ENCODE data around the gene NBPF6. TPM values are rescaled to one million over a fixed set of nuclear protein-coding genes. Genes with fewer than 3 reads are reported as not detected.
"Not testable (repeated sequence)": the region's sequence is repeated elsewhere in the genome, so short reads cannot be mapped to it uniquely, and the experiment has no call there.

Gene NBPF6, protein sequence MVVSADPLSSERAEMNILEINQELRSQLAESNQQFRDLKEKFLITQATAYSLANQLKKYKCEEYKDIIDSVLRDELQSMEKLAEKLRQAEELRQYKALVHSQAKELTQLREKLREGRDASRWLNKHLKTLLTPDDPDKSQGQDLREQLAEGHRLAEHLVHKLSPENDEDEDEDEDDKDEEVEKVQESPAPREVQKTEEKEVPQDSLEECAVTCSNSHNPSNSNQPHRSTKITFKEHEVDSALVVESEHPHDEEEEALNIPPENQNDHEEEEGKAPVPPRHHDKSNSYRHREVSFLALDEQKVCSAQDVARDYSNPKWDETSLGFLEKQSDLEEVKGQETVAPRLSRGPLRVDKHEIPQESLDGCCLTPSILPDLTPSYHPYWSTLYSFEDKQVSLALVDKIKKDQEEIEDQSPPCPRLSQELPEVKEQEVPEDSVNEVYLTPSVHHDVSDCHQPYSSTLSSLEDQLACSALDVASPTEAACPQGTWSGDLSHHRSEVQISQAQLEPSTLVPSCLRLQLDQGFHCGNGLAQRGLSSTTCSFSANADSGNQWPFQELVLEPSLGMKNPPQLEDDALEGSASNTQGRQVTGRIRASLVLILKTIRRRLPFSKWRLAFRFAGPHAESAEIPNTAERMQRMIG
- total RNA-seq: not detected in 2 replicates
- long read RNA-seq: 0 reads

GRCh38 chr1:108450043-108450442 is at the start of gene NBPF6:
Gene NBPF6 (plus strand): TSS chr1:108450343. CDS start chr1:108450602, 259 bp downstream.
- not testable (repeated sequence) for H3K27ac Mint-ChIP-seq (ENCODE audit: unreplicated experiment); H3K9me3 Mint-ChIP-seq; H3K27me3 Mint-ChIP-seq (ENCODE audit: low read depth); DNase-seq (ENCODE audit: low read depth, low spot score); H3K4me1 Mint-ChIP-seq; H3K4me3 Mint-ChIP-seq; H3K36me3 Mint-ChIP-seq (ENCODE audit: low read depth)

DNA sequence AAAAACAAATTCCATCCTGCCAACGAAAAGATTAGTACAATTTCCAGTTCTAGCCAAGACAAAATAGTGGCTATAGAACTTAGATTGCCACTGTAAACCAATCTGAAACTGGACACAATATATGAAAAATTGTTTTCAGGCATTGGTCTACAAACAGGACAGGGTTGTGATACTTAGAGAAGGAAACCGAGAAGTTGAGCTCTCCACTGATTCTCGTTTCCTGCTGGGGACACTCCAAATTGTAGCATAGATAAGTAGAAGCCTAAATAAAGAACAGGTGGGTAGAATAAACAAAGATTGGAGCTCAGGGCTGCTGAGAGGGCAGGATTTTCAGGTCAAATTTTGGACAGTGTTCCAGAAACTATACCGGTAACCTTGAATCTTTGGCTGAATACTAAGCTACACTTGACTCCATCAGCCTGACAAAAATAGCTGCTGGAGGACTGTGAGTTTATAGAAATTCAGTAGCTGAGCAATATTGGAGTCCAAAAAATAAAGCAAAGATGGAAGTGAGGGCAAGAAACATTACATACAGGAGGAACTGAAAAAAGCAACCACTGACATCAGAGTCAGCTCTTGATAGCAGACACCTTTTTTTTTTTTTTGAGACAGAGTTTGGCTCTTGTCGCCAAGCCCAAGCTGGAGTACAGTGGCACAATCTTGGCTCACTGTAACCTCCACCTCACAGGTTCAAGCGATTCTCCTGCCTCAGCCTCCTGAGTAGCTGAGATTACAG is 38.9 kb upstream of the NBPF6 start:
- H3K4me3 Mint-ChIP-seq; H3K27ac Mint-ChIP-seq (ENCODE audit: unreplicated experiment); H3K9me3 Mint-ChIP-seq; H3K4me1 Mint-ChIP-seq; DNase-seq (ENCODE audit: low read depth, low spot score); H3K27me3 Mint-ChIP-seq (ENCODE audit: low read depth); H3K36me3 Mint-ChIP-seq (ENCODE audit: low read depth): not testable (repeated sequence)

DNA sequence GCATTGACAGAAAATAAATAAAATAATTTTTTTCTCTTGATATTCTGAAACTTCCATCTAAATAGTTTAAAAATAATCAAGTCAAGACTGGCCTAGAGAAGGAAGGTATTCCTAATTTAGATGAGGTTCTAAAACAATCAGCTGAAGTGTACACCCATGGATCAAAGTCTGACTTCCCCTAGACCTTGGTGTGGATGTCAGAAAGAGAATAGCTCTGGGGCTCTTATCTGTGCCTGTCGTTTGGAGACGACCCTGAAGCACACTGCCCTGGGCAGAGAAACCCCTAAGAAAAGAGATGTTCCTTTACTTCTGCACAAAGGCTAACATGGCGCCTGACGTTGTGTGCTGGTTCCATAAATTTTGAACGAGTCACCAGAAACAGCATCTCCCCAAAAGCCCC is 30.0 kb upstream of the NBPF6 start:
- H3K4me1 Mint-ChIP-seq; H3K36me3 Mint-ChIP-seq (ENCODE audit: low read depth); H3K27me3 Mint-ChIP-seq (ENCODE audit: low read depth); DNase-seq (ENCODE audit: low read depth, low spot score); H3K27ac Mint-ChIP-seq (ENCODE audit: unreplicated experiment); H3K4me3 Mint-ChIP-seq; H3K9me3 Mint-ChIP-seq: not testable (repeated sequence)

GRCh38 chr1:108421061-108421916 is 28.9 kb upstream of the NBPF6 start:
- H3K4me3 Mint-ChIP-seq: not testable (repeated sequence)

GRCh38 chr1:108426877-108427276 is 23.3 kb upstream of the NBPF6 start:
- H3K36me3 Mint-ChIP-seq (ENCODE audit: low read depth); DNase-seq (ENCODE audit: low read depth, low spot score); H3K27ac Mint-ChIP-seq (ENCODE audit: unreplicated experiment); H3K27me3 Mint-ChIP-seq (ENCODE audit: low read depth); H3K4me3 Mint-ChIP-seq; H3K9me3 Mint-ChIP-seq; H3K4me1 Mint-ChIP-seq: not testable (repeated sequence)

More at GRCh38 chr1:108421061-108421916, 28.9 kb upstream of the NBPF6 start:
- H3K36me3 Mint-ChIP-seq (ENCODE audit: low read depth); H3K27ac Mint-ChIP-seq (ENCODE audit: unreplicated experiment); H3K4me1 Mint-ChIP-seq; DNase-seq (ENCODE audit: low read depth, low spot score); H3K9me3 Mint-ChIP-seq; H3K27me3 Mint-ChIP-seq (ENCODE audit: low read depth): not testable (repeated sequence)

DNA sequence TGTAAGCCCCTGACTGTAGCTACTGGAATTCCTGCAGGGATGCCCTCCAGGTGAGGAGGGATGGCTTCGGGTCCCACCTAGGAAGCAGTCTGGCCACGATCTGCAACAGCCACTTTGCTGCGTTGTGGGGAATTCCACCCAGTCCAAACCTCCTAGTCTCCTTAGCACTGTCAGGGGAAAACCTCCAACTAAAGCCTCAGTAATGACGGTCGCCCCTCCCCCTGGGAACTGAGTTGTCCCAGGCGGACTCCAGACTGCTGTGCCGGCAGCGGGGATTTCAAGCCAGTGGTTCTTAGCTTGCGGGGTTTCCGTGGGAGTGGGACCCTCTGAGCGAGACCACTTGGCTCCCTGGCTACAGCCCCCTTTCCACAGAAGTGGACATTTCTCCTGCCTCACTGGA is 18.1 kb upstream of the NBPF6 start:
- not testable (repeated sequence) for H3K36me3 Mint-ChIP-seq (ENCODE audit: low read depth); H3K4me1 Mint-ChIP-seq; H3K27ac Mint-ChIP-seq (ENCODE audit: unreplicated experiment); H3K27me3 Mint-ChIP-seq (ENCODE audit: low read depth); H3K4me3 Mint-ChIP-seq; DNase-seq (ENCODE audit: low read depth, low spot score); H3K9me3 Mint-ChIP-seq

DNA sequence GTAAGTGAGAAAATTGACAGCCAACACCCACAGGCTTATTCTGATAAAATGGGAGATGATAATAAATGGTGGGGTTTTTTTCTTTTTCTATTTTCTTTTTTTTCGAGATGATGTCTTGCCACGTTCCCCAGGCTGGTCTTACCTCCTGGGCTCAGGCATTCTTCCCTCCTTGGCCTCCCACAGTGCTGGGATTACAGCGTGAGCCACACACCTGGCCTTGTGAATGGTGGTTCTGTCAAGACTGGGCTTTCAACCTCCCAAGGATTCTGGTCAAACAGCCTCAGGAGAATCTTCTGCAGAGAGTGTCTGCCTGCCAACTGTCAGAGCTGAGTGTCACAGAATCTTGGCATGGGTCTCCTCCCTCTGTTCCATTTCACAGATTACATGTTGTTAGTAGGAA is 16.7 kb upstream of the NBPF6 start:
- not testable (repeated sequence) for H3K27me3 Mint-ChIP-seq (ENCODE audit: low read depth); H3K36me3 Mint-ChIP-seq (ENCODE audit: low read depth); H3K27ac Mint-ChIP-seq (ENCODE audit: unreplicated experiment); DNase-seq (ENCODE audit: low read depth, low spot score); H3K4me3 Mint-ChIP-seq; H3K9me3 Mint-ChIP-seq; H3K4me1 Mint-ChIP-seq

DNA sequence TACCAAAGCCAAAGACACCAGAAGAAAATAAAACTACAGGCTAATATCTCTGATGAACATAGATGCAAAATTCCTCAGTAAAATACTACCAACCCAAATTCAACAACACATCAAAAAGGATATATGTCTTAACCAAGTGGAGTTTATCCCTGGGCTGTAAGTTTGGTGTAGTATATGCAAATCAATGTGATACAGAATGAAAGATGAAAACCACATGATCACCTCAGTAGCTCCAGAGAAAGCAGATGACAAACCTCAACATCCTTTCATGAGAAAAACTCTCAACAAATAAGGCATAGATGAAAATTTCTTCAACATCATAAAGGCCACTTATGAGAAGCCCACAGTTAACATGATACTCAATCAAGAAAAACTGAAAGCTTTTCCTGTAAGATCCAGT is 11.6 kb upstream of the NBPF6 start:
- not testable (repeated sequence) for H3K9me3 Mint-ChIP-seq; H3K27ac Mint-ChIP-seq (ENCODE audit: unreplicated experiment); H3K4me3 Mint-ChIP-seq; H3K36me3 Mint-ChIP-seq (ENCODE audit: low read depth); H3K4me1 Mint-ChIP-seq; DNase-seq (ENCODE audit: low read depth, low spot score); H3K27me3 Mint-ChIP-seq (ENCODE audit: low read depth)

GRCh38 chr1:108454521-108454920 is 4.4 kb downstream of the NBPF6 start:
- not testable (repeated sequence) for H3K27me3 Mint-ChIP-seq (ENCODE audit: low read depth); H3K4me3 Mint-ChIP-seq; H3K9me3 Mint-ChIP-seq; H3K4me1 Mint-ChIP-seq; H3K27ac Mint-ChIP-seq (ENCODE audit: unreplicated experiment); H3K36me3 Mint-ChIP-seq (ENCODE audit: low read depth); DNase-seq (ENCODE audit: low read depth, low spot score)

DNA sequence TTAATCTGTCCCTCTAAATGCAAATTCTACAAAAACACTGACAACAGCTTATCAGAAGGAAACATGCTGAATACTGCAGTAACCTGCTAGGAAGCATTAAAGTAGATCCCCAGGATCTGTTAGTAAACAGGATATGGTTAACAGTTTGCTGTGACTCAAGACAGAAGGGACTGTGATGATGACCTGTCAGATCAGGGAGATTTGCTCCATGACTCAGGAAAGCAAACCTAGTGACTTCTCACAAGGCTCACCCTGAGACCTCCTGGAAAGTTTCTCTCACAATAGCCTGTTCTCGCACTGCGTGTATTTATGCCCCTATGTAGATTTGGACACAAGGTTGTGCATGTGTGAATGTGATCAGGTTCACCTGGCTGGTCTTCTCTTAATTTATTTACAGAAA is 8.5 kb downstream of the NBPF6 start:
- H3K27me3 Mint-ChIP-seq (ENCODE audit: low read depth); H3K4me1 Mint-ChIP-seq; H3K27ac Mint-ChIP-seq (ENCODE audit: unreplicated experiment); H3K36me3 Mint-ChIP-seq (ENCODE audit: low read depth); DNase-seq (ENCODE audit: low read depth, low spot score); H3K9me3 Mint-ChIP-seq; H3K4me3 Mint-ChIP-seq: not testable (repeated sequence)

GRCh38 chr1:108461758-108462157 is 11.6 kb downstream of the NBPF6 start:
- H3K4me1 Mint-ChIP-seq; H3K9me3 Mint-ChIP-seq; H3K4me3 Mint-ChIP-seq; H3K27me3 Mint-ChIP-seq (ENCODE audit: low read depth); H3K36me3 Mint-ChIP-seq (ENCODE audit: low read depth); H3K27ac Mint-ChIP-seq (ENCODE audit: unreplicated experiment); DNase-seq (ENCODE audit: low read depth, low spot score): not testable (repeated sequence)

DNA sequence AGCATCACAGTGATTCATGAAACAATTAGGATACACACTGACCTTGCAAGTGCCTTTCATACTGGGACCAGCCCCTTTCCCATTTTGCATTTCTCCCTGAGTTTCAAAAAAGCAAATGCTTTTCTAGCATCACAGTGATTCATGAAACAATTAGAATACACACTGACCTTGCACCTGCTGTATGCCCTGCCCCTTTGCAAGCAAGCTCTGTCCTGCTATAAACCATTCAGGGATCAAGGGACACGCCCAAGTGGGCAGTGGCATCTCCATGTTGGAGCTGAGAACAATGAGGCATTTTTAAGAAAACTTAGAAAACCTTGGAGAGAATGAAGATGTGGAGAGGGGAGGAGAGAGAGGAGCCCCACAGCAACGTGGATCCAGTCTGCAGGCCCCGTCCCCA is 13.8 kb downstream of the NBPF6 start:
- DNase-seq (ENCODE audit: low read depth, low spot score); H3K36me3 Mint-ChIP-seq (ENCODE audit: low read depth); H3K27me3 Mint-ChIP-seq (ENCODE audit: low read depth): not testable (repeated sequence)

DNA sequence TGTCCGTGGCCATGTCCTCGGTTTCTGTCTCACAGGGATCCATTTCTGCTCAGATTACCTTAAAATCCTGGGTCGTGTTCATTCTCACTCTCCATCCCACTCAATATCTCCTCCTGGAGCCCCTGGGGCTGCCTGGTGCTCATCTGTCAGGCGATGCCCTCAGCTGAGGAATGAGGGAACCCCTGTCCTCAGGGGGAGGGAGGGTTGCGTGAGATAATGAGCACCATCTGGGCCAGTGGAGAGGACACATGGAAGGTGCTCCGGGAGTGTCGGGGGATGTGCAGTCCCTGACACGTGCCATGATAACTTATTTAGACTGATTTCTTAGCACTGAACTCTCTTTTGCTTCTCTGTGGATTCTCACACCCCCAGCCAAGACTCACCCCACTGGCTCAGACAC is 16.0 kb downstream of the NBPF6 start:
- H3K4me3 Mint-ChIP-seq; H3K27me3 Mint-ChIP-seq (ENCODE audit: low read depth); DNase-seq (ENCODE audit: low read depth, low spot score); H3K27ac Mint-ChIP-seq (ENCODE audit: unreplicated experiment); H3K4me1 Mint-ChIP-seq; H3K9me3 Mint-ChIP-seq; H3K36me3 Mint-ChIP-seq (ENCODE audit: low read depth): not testable (repeated sequence)

More for the DNA sequence above, 13.8 kb downstream of the NBPF6 start:
- not testable (repeated sequence) for H3K4me1 Mint-ChIP-seq; H3K4me3 Mint-ChIP-seq; H3K9me3 Mint-ChIP-seq; H3K27ac Mint-ChIP-seq (ENCODE audit: unreplicated experiment)

Measured in neural crest cell (in vitro differentiated cells).